NCI-H345 treated with DMSO at 0.1 percent for 48 hours (cell line): Measurements from ENCODE around the gene MCC.
A peak's percentile ranks its signal among the peaks of the same experiment; 100 is the strongest.

ENCODE experiments used
- DNase-seq: peaks from one replicate; lab custom pipeline; 2025; ENCODE audit not compliant: unreplicated experiment; lab: John Stamatoyannopoulos, UW

MCC gene

GRCh38 chr5:113017881-113018635, 470.2 kb downstream of the MCC start:
- no peak for DNase-seq

GRCh38 chr5:113005454-113005853, 482.8 kb downstream of the MCC start:
- no peak for DNase-seq

DNA sequence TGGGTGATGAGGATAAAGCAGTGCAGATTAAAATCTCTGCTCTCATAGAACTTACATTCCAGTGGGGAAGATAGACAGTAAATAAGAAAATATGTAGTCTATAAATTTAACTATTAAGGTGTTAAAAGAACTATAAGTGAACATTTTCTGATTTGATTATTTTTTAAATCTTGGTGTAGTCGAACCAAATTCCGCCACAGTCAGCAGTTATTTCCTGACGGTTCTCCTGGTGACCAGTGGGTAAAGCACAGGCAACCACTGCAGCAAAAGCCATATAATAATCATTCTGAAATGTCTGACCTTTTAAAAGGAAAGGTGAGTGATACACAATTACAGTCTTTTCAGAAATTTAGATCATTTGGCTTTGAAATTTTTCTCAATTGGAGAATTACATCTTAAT, 484.5 kb downstream of the MCC start:
- DNase-seq: no peak

DNA sequence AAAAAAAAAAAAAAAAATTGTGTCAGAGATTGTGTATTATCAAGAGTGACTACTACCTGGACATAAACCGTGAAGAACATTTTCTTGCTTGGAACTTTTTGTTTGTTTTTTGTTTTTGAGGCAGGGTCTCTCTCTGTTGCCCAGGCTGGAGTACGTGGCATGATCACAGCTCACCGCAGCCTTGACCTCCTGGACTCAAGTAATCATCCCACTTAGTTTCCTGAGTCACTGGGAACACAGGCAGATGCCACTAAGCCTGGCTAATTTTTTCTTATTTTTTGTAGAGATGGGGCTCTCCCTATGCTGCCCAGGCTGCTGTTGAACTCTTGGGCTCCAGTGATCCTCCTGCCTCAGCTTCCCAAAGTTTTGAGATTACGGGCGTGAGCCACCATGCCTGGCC, 485.8 kb downstream of the MCC start:
- DNase-seq: no peak

- no peak for DNase-seq
Measured at GRCh38 chr5:113000466-113000865, 487.8 kb downstream of the MCC start.

- no peak for DNase-seq
Measured at GRCh38 chr5:112998296-112998695, 490.0 kb downstream of the MCC start.

DNA sequence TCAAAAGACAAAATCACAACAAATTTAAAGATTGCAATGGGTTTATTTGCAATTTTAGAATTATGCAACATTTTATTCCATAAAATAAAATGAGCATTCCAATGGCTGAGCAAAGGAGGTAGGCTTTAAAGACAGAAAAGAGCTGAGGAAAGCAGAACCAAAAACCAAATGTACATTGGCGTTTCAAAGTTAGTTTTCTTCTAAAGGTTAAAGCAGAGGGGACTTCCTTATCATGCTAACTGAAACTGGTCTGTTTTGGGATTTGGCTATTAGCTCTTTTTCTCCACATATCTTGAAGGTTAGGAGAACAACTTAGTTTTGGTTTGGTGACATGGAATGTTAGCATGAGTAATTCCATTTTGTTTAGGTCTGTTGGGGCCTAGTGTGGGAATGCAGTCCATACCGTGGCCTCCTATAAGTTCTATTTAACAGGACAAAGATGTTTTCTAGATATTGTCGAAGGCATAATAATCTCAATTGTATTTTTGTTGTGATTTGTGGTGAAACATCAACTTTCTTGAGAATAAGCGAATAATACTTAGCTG, 491.4 kb downstream of the MCC start:
- no peak for DNase-seq

DNA sequence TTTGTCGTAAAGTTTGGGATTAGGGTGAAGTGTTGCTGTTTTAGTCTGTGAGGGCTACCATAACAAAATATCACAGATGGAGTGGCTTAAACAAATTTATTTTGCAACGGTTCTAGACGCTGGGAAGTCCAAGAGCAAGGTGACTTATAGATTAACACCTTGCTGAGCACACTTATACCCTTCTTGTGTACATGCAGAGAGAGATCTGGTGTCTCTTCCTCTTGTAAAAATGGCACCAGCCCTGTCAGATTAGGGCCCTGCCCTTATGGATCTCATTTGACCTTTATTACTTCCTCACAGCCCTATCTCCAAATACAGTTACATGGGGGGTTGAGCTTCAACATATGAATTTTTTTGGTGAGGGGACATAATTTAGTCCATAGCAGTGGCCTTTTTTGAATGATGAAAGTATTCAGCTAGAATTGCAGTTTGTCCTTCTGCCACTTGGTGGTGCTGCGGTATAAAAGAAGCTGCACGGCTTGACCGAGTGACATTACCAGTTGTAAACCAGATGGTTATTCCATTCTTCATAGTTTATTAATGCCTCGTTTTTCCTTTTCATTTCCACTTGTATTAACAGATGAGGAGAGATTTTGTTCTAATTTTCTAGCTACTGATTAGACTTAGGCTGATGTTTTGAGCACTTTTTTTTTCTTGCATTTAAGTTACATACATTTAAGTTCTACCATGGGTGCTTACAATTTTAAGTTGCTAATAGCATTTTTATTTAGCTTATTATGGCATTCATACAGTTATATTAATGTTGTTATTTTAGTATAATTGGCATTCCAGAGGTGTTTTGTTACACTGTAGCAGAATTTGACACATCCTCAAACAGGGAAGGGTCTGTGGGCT, 492.3 kb downstream of the MCC start:
- peak; percentile 6 for DNase-seq

- DNase-seq: no peak
Measured at GRCh38 chr5:112986224-112986623, 502.0 kb downstream of the MCC start.

GRCh38 chr5:112983363-112983762, 504.9 kb downstream of the MCC start:
- no peak for DNase-seq

GRCh38 chr5:112979723-112980122, 508.5 kb downstream of the MCC start:
- DNase-seq: no peak

DNA sequence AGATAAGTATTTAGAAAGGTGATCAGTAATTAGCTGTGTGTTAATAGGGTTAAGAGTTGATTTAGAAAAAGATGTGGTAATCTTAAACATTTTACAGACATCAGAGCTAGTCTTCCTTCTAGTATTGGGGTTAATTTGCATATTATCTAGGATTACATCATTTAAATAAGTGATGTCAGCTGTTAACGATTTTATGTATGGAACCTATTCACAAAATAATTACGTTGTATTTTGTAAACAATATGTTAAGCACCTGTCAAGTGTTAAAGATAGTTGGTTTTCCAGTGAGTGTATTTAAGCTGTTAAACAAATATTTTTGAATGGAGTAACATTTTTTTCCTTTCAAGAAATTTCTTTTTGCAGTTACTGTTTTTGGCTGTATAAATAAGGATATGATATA, 509.4 kb downstream of the MCC start:
- no peak for DNase-seq

GRCh38 chr5:112977440-112977861, 510.8 kb downstream of the MCC start:
- DNase-seq: no peak

DNA sequence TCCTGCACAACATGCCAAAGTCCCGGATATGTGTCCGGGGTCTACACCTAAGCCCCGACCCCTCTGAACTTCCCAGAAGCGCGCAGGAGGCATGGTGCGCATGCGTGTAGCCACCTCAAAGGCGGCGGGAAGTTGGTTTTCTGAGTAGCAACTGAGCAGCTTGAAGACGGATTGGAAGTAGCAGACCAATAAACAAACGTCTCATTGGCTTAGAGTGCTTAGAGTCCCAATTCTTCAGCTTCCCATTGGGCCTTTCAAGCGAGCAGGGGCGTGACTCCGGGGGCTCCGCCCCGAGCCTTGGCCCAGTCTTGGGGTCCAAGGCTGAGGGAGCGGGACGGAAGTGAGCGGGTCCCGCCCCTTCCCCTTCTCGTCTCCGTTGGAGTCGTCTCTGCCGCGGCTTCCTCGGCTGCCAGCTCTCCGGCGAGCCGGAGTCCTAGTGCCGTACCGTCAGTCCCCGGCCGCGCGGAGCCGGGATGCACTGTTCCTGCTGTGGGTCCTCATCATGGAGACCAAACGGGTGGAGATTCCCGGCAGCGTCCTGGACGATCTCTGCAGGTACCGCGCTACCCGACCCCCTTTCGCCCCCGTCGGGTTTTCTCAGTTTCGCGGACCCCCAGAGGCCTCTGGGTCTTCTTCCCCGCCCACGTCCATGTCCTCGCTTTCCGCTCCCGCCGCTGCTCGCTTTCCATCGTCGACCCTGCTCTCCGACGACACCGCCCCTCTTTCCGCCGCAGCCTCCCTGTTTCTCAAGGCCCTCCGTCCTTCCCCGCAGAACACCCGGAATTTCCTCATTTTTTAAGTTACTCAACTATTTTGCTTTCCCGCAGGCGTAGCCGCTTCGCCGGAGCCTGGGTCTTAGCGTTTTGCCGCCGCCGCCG, 511.6 kb downstream of the MCC start, which contains the start of gene DCP2:
DCP2 (plus strand) TSS at position 367 of the 878 bp plus-strand sequence; CDS start at position 503, 136 bp downstream.
- peak; percentile 97 for DNase-seq

DNA sequence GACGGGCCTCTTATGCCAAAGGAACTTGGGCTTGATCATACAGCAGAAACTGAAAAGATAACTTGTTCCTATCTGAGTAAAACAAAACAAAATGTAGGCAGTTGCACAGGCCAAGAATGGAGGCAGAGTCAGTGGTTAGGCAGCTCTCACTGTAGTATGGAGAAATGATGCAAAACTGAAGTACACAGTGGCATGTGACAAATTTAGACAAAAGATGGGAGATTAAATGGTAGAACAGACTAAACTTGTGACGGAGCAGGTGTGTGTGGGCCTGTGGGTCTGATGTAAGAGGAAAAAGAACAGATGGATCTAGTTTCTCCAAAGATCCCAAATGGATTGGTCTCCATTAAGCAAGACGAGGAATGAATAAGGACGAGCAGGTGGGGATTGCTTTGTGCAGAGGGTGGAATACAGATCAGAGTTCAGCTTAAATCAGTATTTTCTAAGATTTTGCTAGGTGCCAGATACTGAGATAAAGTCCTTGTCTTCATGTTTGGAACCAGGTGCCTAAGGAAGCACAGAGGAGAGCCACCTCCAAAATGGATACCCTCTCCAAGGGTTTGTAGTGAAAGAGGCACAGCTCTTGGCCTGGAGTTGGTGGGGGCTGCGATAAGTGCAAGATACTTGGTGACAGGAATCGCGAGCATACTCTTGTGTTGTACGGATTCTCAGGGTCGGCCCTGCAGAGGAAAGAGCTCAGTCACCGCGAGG, 512.4 kb downstream of the MCC start:
- peak; percentile 45 for DNase-seq

DNA sequence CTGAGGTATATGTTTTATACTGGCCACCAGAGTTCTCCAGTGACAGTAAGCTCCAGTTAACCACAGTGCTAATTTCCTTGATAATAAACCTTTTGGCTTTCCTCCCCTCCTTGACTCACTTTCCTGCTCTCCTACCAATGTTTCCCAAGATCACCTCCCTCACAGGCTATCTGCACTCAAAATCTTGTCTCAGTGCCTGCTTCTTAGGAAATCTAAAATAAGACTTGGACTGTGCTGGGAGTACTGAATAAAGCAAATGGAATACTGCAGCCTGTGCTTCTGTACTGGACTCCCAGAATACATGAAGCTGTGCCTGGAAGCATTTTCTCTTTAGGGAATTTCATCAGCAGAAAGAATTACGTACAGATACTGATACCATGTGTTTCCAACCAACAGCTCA, 513.4 kb downstream of the MCC start:
- DNase-seq: no peak

DNA sequence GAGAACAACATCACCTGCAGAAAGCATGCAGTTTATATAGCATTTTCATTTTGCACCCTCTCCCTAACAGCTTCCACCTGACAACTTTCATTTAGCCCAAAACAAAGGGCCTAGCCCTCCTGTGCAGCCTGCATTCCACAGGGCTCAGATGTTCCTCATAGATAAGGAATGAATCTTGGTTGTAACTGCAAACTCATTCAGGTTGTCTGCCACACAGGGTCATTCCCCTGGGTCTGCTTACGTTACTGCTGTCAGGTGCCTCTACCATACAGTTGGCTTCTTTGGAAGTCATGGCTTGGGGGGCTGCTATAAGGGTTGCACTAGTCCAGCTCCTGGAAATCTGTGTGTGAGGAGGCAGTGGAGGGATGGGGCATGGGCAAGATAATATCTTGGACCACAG, 514.3 kb downstream of the MCC start:
- no peak for DNase-seq

GRCh38 chr5:112973036-112973435, 515.2 kb downstream of the MCC start:
- DNase-seq: no peak
